ENCODE data around the gene SLC35G4. TPM values are rescaled to one million over a fixed set of nuclear protein-coding genes. Genes with fewer than 3 reads are reported as not detected.
A peak's percentile ranks its signal among the peaks of the same experiment; 100 is the strongest.

Gene SLC35G4
- polyA plus RNA-seq, 3 donors, result not detected

DNA sequence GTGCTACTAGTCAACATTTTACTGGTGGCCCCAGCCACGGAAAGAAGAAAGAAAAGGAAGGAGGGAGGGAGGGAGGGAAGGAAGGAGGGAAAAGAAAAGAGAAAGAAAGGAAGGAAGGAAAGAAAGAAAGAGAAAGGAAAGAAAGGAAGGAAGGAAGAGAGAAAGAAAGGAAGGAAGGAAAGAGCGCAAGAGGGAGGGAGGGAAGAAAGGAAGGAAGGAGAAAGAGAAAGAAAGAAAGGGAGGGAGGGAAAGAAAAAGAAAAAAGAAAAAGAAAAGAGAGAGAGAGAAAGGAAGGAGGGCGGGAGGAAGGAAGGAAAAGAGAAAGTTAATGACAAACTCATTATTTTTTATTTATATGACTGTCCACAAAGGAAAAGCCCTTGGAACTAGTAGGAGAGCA is 34.9 kb upstream of the SLC35G4 start:
- intact Hi-C loops (cut with micrococcal nuclease), result no loop called here
- DNase-seq, result no peak
- Histone ChIP-seq H3K27ac (ENCODE audit: low read depth in 1 of 2, low read length in 2 of 2) (no peak overlapping the region), H4K20me1 (ENCODE audit: insufficient read depth, low read length) (no peaks in the 10 kb centered on the region), H3K4me2 (replicated peaks; ENCODE audit: extremely low read depth, low read length, poor library complexity, severe bottlenecking) (no peak overlapping the region), H2AFZ (ENCODE audit: insufficient read depth, low read depth, low read length, poor library complexity, severe bottlenecking) (no peak overlapping the region), H3K4me1 (ENCODE audit: control insufficient read depth in 1 of 2, insufficient read depth in 2 of 2, low read length in 2 of 2) (no peaks in the 10 kb centered on the region), H3K9me3 (replicated peaks in 1 of 2; ENCODE audit: control insufficient read depth in 1 of 2, insufficient read depth in 1 of 2, low read length in 2 of 2) (no peaks in the 10 kb centered on the region), H3K36me3 (replicated peaks in 1 of 2; ENCODE audit: control insufficient read depth in 1 of 2, insufficient read depth in 2 of 2, low read length in 2 of 2) (no peaks in the 10 kb centered on the region), H3K4me3 (replicated peaks in 1 of 3; ENCODE audit: low read depth in 2 of 3, low read length in 3 of 3) (no peak overlapping the region), H3K79me2 (ENCODE audit: insufficient read depth, low read length) (no peaks in the 10 kb centered on the region), H3K9ac (ENCODE audit: insufficient read depth, low read length, poor library complexity, severe bottlenecking) (no peak overlapping the region), H3K27me3 (ENCODE audit: control insufficient read depth in 2 of 2, insufficient read depth in 2 of 2, low read length in 2 of 2) (no peaks in the 10 kb centered on the region)
- no peaks in the 10 kb centered on the region for H3K36me3 Mint-ChIP-seq
- H3K27me3 Mint-ChIP-seq (ENCODE audit: low read depth in 3 of 3), result peaks cover 2 to 9% (median 5%) of the 10 kb centered on the region in 3 donors
- H3K4me1 Mint-ChIP-seq, result no peaks in the 10 kb centered on the region
- WGBS (ENCODE audit: insufficient coverage), result 83% methylated on average over 2 of the region's 3 CpGs
- TF ChIP-seq, protein P1, sequence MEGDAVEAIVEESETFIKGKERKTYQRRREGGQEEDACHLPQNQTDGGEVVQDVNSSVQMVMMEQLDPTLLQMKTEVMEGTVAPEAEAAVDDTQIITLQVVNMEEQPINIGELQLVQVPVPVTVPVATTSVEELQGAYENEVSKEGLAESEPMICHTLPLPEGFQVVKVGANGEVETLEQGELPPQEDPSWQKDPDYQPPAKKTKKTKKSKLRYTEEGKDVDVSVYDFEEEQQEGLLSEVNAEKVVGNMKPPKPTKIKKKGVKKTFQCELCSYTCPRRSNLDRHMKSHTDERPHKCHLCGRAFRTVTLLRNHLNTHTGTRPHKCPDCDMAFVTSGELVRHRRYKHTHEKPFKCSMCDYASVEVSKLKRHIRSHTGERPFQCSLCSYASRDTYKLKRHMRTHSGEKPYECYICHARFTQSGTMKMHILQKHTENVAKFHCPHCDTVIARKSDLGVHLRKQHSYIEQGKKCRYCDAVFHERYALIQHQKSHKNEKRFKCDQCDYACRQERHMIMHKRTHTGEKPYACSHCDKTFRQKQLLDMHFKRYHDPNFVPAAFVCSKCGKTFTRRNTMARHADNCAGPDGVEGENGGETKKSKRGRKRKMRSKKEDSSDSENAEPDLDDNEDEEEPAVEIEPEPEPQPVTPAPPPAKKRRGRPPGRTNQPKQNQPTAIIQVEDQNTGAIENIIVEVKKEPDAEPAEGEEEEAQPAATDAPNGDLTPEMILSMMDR (IDR thresholded peaks at IDR 0.05), result no peak
- H3K9me3 Mint-ChIP-seq, result no peaks in the 10 kb centered on the region
- peak overlapping the region in 1 of 2 donors; percentile 40 for H3K4me3 Mint-ChIP-seq
- H3K27ac Mint-ChIP-seq, result no peak overlapping the region

DNA sequence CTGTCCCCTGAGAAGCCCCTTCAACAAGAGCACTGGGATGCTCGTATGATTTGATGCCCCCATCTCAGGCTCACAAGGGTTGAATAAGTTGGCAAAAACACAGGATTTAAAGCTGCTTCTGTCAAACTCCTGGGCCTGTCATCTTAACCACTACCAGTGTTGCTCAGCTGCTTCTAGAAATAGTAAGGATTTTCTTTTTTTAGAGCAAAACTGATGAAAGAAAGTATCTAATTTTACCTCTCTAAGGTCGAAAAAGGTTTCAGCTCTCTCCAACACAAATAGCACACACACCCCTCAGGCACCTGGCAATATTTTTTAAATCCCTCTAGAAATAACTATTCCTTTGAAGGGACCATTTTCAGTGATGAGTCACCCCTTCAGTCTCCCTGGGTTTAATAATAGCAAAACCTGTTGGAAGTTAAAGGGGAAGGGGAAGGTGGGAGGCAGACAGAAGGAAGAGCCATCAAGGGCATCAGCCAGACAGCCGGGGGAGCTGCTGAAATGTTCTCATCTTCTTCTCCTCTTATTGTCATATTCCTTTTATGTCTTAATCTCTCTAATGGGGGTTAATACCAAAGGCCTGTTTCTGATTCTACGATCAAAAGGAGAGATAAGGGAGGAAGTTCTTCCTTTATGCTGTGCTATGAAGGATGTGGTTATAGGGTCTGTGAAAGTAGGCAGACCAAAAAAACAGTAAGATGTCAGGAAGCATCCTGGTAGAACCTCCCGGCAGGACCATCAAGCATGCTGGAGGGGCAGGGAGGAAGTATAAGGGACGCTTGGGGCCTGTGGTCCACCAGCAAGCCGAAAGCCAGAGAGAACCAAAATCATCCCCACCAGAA is 31.9 kb upstream of the SLC35G4 start:
- Histone ChIP-seq H4K20me1 (ENCODE audit: insufficient read depth, low read length) (no peaks in the 10 kb centered on the region), H3K9me3 (replicated peaks in 1 of 2; ENCODE audit: control insufficient read depth in 1 of 2, insufficient read depth in 1 of 2, low read length in 2 of 2) (no peaks in the 10 kb centered on the region), H3K9ac (ENCODE audit: insufficient read depth, low read length, poor library complexity, severe bottlenecking) (no peak overlapping the region), H3K4me3 (replicated peaks in 1 of 3; ENCODE audit: low read depth in 2 of 3, low read length in 3 of 3) (no peak overlapping the region), H3K4me2 (replicated peaks; ENCODE audit: extremely low read depth, low read length, poor library complexity, severe bottlenecking) (no peak overlapping the region), H3K4me1 (ENCODE audit: control insufficient read depth in 1 of 2, insufficient read depth in 2 of 2, low read length in 2 of 2) (no peaks in the 10 kb centered on the region), H2AFZ (ENCODE audit: insufficient read depth, low read depth, low read length, poor library complexity, severe bottlenecking) (no peak overlapping the region), H3K36me3 (replicated peaks in 1 of 2; ENCODE audit: control insufficient read depth in 1 of 2, insufficient read depth in 2 of 2, low read length in 2 of 2) (no peaks in the 10 kb centered on the region), H3K27me3 (ENCODE audit: control insufficient read depth in 2 of 2, insufficient read depth in 2 of 2, low read length in 2 of 2) (no peaks in the 10 kb centered on the region), H3K27ac (ENCODE audit: low read depth in 1 of 2, low read length in 2 of 2) (no peak overlapping the region), H3K79me2 (ENCODE audit: insufficient read depth, low read length) (no peaks in the 10 kb centered on the region)
- H3K9me3 Mint-ChIP-seq, result no peaks in the 10 kb centered on the region
- DNase-seq, result no peak
- peaks cover 2 to 5% (median 4%) of the 10 kb centered on the region in 3 donors for H3K27me3 Mint-ChIP-seq (ENCODE audit: low read depth in 3 of 3)
- intact Hi-C loops (cut with micrococcal nuclease), result no loop called here
- 88% methylated on average over 1 of the region's 7 CpGs for WGBS (ENCODE audit: insufficient coverage)
- no peak overlapping the region for H3K27ac Mint-ChIP-seq
- no peaks in the 10 kb centered on the region for H3K36me3 Mint-ChIP-seq
- H3K4me1 Mint-ChIP-seq, result no peaks in the 10 kb centered on the region
- TF ChIP-seq, protein P1 (IDR thresholded peaks at IDR 0.05), result no peak
- no peak overlapping the region for H3K4me3 Mint-ChIP-seq
